ENCODE data around the gene CUX1. TPM values are rescaled to one million over a fixed set of nuclear protein-coding genes. Genes with fewer than 3 reads are reported as not detected.

Gene CUX1
- total and polyA plus RNA-seq, 10 of the 15 experiments (the other 5 are each of a cell fraction or from before 2014, with no cell fraction given), result 6.1 to 48.6 (median 25.9) TPM

GRCh38 chr7:102111061-102112041, 293.9 kb downstream of the CUX1 start:
- DNase-seq (ENCODE audit: low read depth, low spot score) (no peak), ATAC-seq (no peak), FAIRE-seq (no peak)
- no peak for TF ChIP-seq USF1 (IDR thresholded peaks at IDR 0.05; ENCODE audit: borderline replicate concordance, extremely low read length, insufficient read depth, low read depth, low read length)
- TF ChIP-seq CHD1 (IDR thresholded peaks at IDR 0.05; ENCODE audit: low read depth, low read length), result no peak
- no peak for TF ChIP-seq PML (IDR thresholded peaks at IDR 0.05; ENCODE audit: low read length)
- TF ChIP-seq SUPT20H (IDR thresholded peaks at IDR 0.05; ENCODE audit: borderline replicate concordance, control insufficient read depth, low read depth, low read length), result no peak
- TF ChIP-seq HCFC1 (IDR thresholded peaks at IDR 0.05; ENCODE audit: low read length), result no peak
- TF ChIP-seq IKZF1 (conservative IDR thresholded peaks at IDR 0.05), result no peak
- TF ChIP-seq EED (IDR thresholded peaks at IDR 0.05; ENCODE audit: low read depth), result no peak
- no peak for TF ChIP-seq CEBPZ (IDR thresholded peaks at IDR 0.05; ENCODE audit: low read depth, low read length)
- TF ChIP-seq LARP7 (IDR thresholded peaks at IDR 0.05), result no peak
- TF ChIP-seq SKIL (IDR thresholded peaks at IDR 0.05; ENCODE audit: low read depth, poor library complexity, severe bottlenecking), result no peak
- TF ChIP-seq RB1 (IDR thresholded peaks at IDR 0.05; ENCODE audit: borderline replicate concordance), result no peak
- TF ChIP-seq TAF1 (IDR thresholded peaks at IDR 0.05; ENCODE audit: borderline replicate concordance, low read depth, low read length), result no peak
- TF ChIP-seq DPF2 (IDR thresholded peaks at IDR 0.05), result no peak
- TF ChIP-seq NBN (IDR thresholded peaks at IDR 0.05), result no peak
- no peak for TF ChIP-seq SIN3A (IDR thresholded peaks at IDR 0.05; ENCODE audit: low read depth, low read length)
- no peak for TF ChIP-seq POLR2AphosphoS2 (IDR thresholded peaks at IDR 0.05; ENCODE audit: low read depth, low read length)
- no peak for TF ChIP-seq ZNF217 (IDR thresholded peaks at IDR 0.05)
- TF ChIP-seq ASH2L (IDR thresholded peaks at IDR 0.05; ENCODE audit: borderline replicate concordance, low read depth), result no peak
- Histone ChIP-seq H3K27ac (ENCODE audit: control insufficient read depth, insufficient read depth) (no peak overlapping the region), H4K20me1 (ENCODE audit: control insufficient read depth, insufficient read depth) (no peaks in the 10 kb centered on the region), H3K4me3 (no peak overlapping the region), H3K9me3 (replicated peaks; ENCODE audit: control insufficient read depth, insufficient read depth, low read length) (no peaks in the 10 kb centered on the region), H3K4me2 (ENCODE audit: control insufficient read depth, insufficient read depth) (no peak overlapping the region), H3K36me3 (ENCODE audit: control insufficient read depth in 2 of 2, insufficient read depth in 2 of 2, low read length in 1 of 2) (peaks cover 9 to 17% of the 10 kb centered on the region in 2 experiments), H3K4me1 (ENCODE audit: control insufficient read depth, insufficient read depth, low read length) (no peaks in the 10 kb centered on the region), H3K27me3 (replicated peaks in 1 of 2; ENCODE audit: control insufficient read depth in 2 of 2, insufficient read depth in 2 of 2, low read length in 1 of 2) (no peaks in the 10 kb centered on the region), H2AFZ (ENCODE audit: control insufficient read depth, low read depth, low read length) (no peak overlapping the region), H3K9ac (ENCODE audit: control insufficient read depth, insufficient read depth, low read length) (no peak overlapping the region), H3K79me2 (ENCODE audit: control insufficient read depth, insufficient read depth, low read length) (no peaks in the 10 kb centered on the region)
- intact Hi-C loops (cut with micrococcal nuclease; ENCODE audit: unreplicated experiment), result no loop called here
- over 99% methylated on average over 36 of the region's 36 CpGs for WGBS (ENCODE audit: insufficient coverage, insufficient replicate concordance, low lambda C conversion rate, missing lambda C conversion rate)
- in situ Hi-C loops (cut with MboI), result no loop called here
- ChIA-PET CTCF (interaction anchor here (0.6 kb wide), 1 partner anchor 121 kb away, joined by 3 read pairs; no protein-coding TSS in a partner anchor), POLR2A (interaction anchor here (0.5 kb wide), 1 partner anchor 9 kb away, joined by 7 read pairs; no protein-coding TSS in a partner anchor), SMC1A (ENCODE audit: uncharacterized antibody, unreplicated experiment) (no interaction called here), RAD21 (ENCODE audit: unreplicated experiment) (no interaction called here)
- no TSS peak for BruUV-seq (replicated peaks)
